Lower lobe of right lung (tissue), 2 donors: ENCODE measurements around the gene IFNL1. TPM values are rescaled to one million over a fixed set of nuclear protein-coding genes. Genes with fewer than 3 reads are reported as not detected.

Experiments used
- ATAC-seq, 2 donors: fragments of 200-7000 bp; cut with Tn5 transposase; one replicate each; pipeline ENCODE4 v1.9.1; 2020 to 2022; ENCODE audit warnings: mild to moderate bottlenecking in 2 of 2, moderate library complexity in 2 of 2
- DNase-seq: peaks from one replicate; pipeline ENCODE4 v3.0.0-alpha.2; 2020
- H3K27ac ChIP-seq: fragments of 200-600 bp; one replicate; pipeline ENCODE4 v1.8.0; 2022
- H3K27me3 ChIP-seq: fragments of 200-600 bp; one replicate; pipeline ENCODE4 v1.8.0; 2022; ENCODE audit warnings: low read depth
- H3K36me3 ChIP-seq: fragments of 200-600 bp; one replicate; pipeline ENCODE4 v1.8.0; 2022; ENCODE audit warnings: mild to moderate bottlenecking
- H3K4me1 ChIP-seq: fragments of 200-600 bp; one replicate; pipeline ENCODE4 v1.8.0; 2022
- H3K4me3 ChIP-seq: fragments of 200-600 bp; one replicate; pipeline ENCODE4 v1.8.0; 2022; ENCODE audit warnings: mild to moderate bottlenecking
- H3K9me3 ChIP-seq: fragments of 200-600 bp; one replicate; pipeline ENCODE4 v1.8.0; 2022
- CTCF ChIP-seq: fragments of 200-600 bp; IDR thresholded peaks from one replicate; pipeline ENCODE4 v1.8.0; 2022; ENCODE audit warnings: antibody characterized with exemption, mild to moderate bottlenecking
- intact Hi-C: fragments of 100-400 bp; cut with DNase I; formaldehyde crosslinking; loops from one replicate; pipeline ENCODE4 v1.11.0; 2022
- total RNA-seq: library from RNA; stranded (reverse); fragmentation: NEBNext Ultra II Directional; extraction: Animal tissue kit (Norgen Biotek cat#: 25700); gene quantifications from one replicate; pipeline ENCODE4 v1.2.1, GENCODE V29; 2021
- donor health status: DM: no; HTN: yes; CAD: no; lungs with severe emphysema.

Gene IFNL1
- total RNA-seq, 1 donor from 2014 or later = not detected

GRCh38 chr19:39310558-39311311 lies 14.5 kb downstream of the IFNL1 start:
- H3K27me3 ChIP-seq = peaks cover 11% of the 10 kb centered on the region
- H3K4me1 ChIP-seq = no peaks in the 10 kb centered on the region
- no peak overlapping the region for H3K27ac ChIP-seq
- H3K9me3 ChIP-seq = no peaks in the 10 kb centered on the region
- H3K36me3 ChIP-seq = no peaks in the 10 kb centered on the region
- intact Hi-C loops = no loop called here
- DNase-seq (no peak), ATAC-seq (no peak)
- no peak for TF ChIP-seq CTCF
- H3K4me3 ChIP-seq = no peak overlapping the region

- no peaks in the 10 kb centered on the region for H3K4me1 ChIP-seq
- ATAC-seq (no peak), DNase-seq (no peak)
- H3K36me3 ChIP-seq = no peaks in the 10 kb centered on the region
- H3K27me3 ChIP-seq = no peaks in the 10 kb centered on the region
- no peak for TF ChIP-seq CTCF
- no peak overlapping the region for H3K27ac ChIP-seq
- H3K4me3 ChIP-seq = no peak overlapping the region
- no peaks in the 10 kb centered on the region for H3K9me3 ChIP-seq
- intact Hi-C loops = no loop called here
These were observed 18.0 kb downstream of the IFNL1 start for GRCh38 chr19:39314016-39314728.

GRCh38 chr19:39315933-39316332 lies 19.7 kb downstream of the IFNL1 start:
- Histone ChIP-seq H3K4me3 (no peak overlapping the region), H3K36me3 (no peaks in the 10 kb centered on the region), H3K9me3 (no peaks in the 10 kb centered on the region), H3K4me1 (no peaks in the 10 kb centered on the region), H3K27me3 (no peaks in the 10 kb centered on the region), H3K27ac (no peak overlapping the region)
- no peak for DNase-seq
- no peak for TF ChIP-seq CTCF
- intact Hi-C loops = no loop called here
- no peak for ATAC-seq

- Histone ChIP-seq H3K9me3 (no peaks in the 10 kb centered on the region), H3K4me1 (no peaks in the 10 kb centered on the region), H3K36me3 (no peaks in the 10 kb centered on the region), H3K27ac (no peak overlapping the region), H3K27me3 (no peaks in the 10 kb centered on the region), H3K4me3 (no peak overlapping the region)
- intact Hi-C loops = no loop called here
- DNase-seq = no peak
- no peak for TF ChIP-seq CTCF
- no peak for ATAC-seq
These were observed 20.6 kb downstream of the IFNL1 start for GRCh38 chr19:39316627-39317321.

GRCh38 chr19:39317476-39317875 lies 21.3 kb downstream of the IFNL1 start:
- no peak overlapping the region for H3K4me3 ChIP-seq
- no peaks in the 10 kb centered on the region for H3K36me3 ChIP-seq
- no peak overlapping the region for H3K27ac ChIP-seq
- ATAC-seq = no peak
- H3K4me1 ChIP-seq = no peaks in the 10 kb centered on the region
- H3K27me3 ChIP-seq = no peaks in the 10 kb centered on the region
- intact Hi-C loops = no loop called here
- no peaks in the 10 kb centered on the region for H3K9me3 ChIP-seq
- TF ChIP-seq CTCF = no peak
- no peak for DNase-seq
